Breast epithelium (tissue), 3 donors: ENCODE results near the gene MB21D2.

Experiments used
- POLR2A ChIP-seq: fragments of 450-650 bp; IDR thresholded peaks from one replicate; pipeline ENCODE4 v1.6.1; 2016; ENCODE audit warnings: antibody characterized with exemption, mild to moderate bottlenecking, moderate library complexity
- POLR2AphosphoS5 ChIP-seq, 3 donors: sonication (generic); formaldehyde crosslinking; IDR thresholded peaks; one replicate each; pipeline ENCODE4 v1.6.1; 2017; ENCODE audit warnings: antibody characterized with exemption in 3 of 3
- TF ChIP-seq, protein P1 (sequence below), 3 donors: fragments of 450-650 bp; IDR thresholded peaks; one replicate each; pipeline ENCODE4 v1.5.1; 2016 to 2017; ENCODE audit warnings: antibody characterized with exemption in 3 of 3, mild to moderate bottlenecking in 3 of 3, moderate library complexity in 3 of 3

- TF ChIP-seq, protein P1, sequence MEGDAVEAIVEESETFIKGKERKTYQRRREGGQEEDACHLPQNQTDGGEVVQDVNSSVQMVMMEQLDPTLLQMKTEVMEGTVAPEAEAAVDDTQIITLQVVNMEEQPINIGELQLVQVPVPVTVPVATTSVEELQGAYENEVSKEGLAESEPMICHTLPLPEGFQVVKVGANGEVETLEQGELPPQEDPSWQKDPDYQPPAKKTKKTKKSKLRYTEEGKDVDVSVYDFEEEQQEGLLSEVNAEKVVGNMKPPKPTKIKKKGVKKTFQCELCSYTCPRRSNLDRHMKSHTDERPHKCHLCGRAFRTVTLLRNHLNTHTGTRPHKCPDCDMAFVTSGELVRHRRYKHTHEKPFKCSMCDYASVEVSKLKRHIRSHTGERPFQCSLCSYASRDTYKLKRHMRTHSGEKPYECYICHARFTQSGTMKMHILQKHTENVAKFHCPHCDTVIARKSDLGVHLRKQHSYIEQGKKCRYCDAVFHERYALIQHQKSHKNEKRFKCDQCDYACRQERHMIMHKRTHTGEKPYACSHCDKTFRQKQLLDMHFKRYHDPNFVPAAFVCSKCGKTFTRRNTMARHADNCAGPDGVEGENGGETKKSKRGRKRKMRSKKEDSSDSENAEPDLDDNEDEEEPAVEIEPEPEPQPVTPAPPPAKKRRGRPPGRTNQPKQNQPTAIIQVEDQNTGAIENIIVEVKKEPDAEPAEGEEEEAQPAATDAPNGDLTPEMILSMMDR (IDR thresholded peaks at IDR 0.05) = no peak
- TF ChIP-seq POLR2AphosphoS5 (IDR thresholded peaks at IDR 0.05) (no peak), POLR2A (no peak)
These were observed 42.1 kb upstream of the MB21D2 start for GRCh38 chr3:192959773-192960172.
